Measurements from ENCODE around the gene VSTM4.

- TF ChIP-seq CTCF (IDR thresholded peaks at IDR 0.05) (no peak), POLR2A (IDR thresholded peaks at IDR 0.05) (no peak)
These were observed 131.5 kb downstream of the VSTM4 start for GRCh38 chr10:48983648-48984351.

Data from adrenal gland (tissue), 5 donors.